Bronchial epithelial cell (primary cell): Measurements from ENCODE around the gene PRSS23. TPM values are rescaled to one million over a fixed set of nuclear protein-coding genes. Genes with fewer than 3 reads are reported as not detected.
"Not testable (repeated sequence)": the region's sequence is repeated elsewhere in the genome, so short reads cannot be mapped to it uniquely, and the experiment has no call there.

Experiments used
- DNase-seq: peaks from one replicate; pipeline ENCODE4 v3.0.0-alpha.2; 2010; ENCODE audit warnings: low read depth
- FAIRE-seq: peaks from 2 replicates; lab custom pipeline; 2011; peaks lifted over from hg19 to GRCh38; lab: Jason Lieb, UNC
- H3K27me3 ChIP-seq: 2 replicates; pipeline ENCODE4 v1.5.1; 2011; ENCODE audit warnings: low read length; ENCODE audit not compliant: control insufficient read depth, insufficient read depth
- H3K36me3 ChIP-seq: 2 replicates; pipeline ENCODE4 v1.5.1; 2011; ENCODE audit warnings: low read length; ENCODE audit not compliant: control insufficient read depth, insufficient read depth
- H3K4me3 ChIP-seq: 2 replicates; pipeline ENCODE4 v1.5.1; 2011; ENCODE audit warnings: mild to moderate bottlenecking, low read depth, low read length, control low read depth
- total RNA-seq: library from RNA; depleted of rRNA; stranded (reverse); fragments of >200 nt; gene quantifications from 2 replicates; pipeline ENCODE4 v1.2.1, GENCODE V29; 2014
- TF ChIP-seq, protein P1 (sequence below): IDR thresholded peaks from 2 replicates; pipeline ENCODE4 v1.5.1; 2011; ENCODE audit warnings: mild to moderate bottlenecking, moderate library complexity, low read length, control low read depth, inconsistent platforms; ENCODE audit not compliant: insufficient read depth, severe bottlenecking

The PRSS23 gene
- total RNA-seq, 1 donor from 2014 or later = 75.0 TPM

DNA sequence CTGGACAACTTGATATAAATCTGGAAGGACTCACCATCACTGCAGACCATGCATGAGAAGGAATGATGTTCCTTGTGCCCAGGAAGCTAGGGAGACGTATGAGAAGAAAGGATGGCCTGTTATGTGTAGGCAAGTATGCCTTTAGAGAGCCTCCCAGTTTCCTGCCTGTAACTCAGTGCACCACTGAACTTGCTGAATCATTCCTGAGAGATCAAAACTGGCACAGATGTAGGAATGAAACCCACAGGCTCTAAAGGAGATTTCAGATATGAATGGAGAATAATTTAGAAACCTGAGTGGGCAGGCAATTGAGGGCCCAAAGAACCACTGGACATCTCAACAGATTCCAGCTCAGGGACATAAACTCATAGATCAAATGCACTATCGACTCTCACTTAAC lies 38.4 kb upstream of the PRSS23 start:
- no peak overlapping the region for H3K4me3 ChIP-seq
- no peaks in the 10 kb centered on the region for H3K36me3 ChIP-seq
- H3K27me3 ChIP-seq = no peaks in the 10 kb centered on the region
- DNase-seq (peak; percentile 29), FAIRE-seq (no peak)
- TF ChIP-seq, protein P1, sequence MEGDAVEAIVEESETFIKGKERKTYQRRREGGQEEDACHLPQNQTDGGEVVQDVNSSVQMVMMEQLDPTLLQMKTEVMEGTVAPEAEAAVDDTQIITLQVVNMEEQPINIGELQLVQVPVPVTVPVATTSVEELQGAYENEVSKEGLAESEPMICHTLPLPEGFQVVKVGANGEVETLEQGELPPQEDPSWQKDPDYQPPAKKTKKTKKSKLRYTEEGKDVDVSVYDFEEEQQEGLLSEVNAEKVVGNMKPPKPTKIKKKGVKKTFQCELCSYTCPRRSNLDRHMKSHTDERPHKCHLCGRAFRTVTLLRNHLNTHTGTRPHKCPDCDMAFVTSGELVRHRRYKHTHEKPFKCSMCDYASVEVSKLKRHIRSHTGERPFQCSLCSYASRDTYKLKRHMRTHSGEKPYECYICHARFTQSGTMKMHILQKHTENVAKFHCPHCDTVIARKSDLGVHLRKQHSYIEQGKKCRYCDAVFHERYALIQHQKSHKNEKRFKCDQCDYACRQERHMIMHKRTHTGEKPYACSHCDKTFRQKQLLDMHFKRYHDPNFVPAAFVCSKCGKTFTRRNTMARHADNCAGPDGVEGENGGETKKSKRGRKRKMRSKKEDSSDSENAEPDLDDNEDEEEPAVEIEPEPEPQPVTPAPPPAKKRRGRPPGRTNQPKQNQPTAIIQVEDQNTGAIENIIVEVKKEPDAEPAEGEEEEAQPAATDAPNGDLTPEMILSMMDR = no peak

DNA sequence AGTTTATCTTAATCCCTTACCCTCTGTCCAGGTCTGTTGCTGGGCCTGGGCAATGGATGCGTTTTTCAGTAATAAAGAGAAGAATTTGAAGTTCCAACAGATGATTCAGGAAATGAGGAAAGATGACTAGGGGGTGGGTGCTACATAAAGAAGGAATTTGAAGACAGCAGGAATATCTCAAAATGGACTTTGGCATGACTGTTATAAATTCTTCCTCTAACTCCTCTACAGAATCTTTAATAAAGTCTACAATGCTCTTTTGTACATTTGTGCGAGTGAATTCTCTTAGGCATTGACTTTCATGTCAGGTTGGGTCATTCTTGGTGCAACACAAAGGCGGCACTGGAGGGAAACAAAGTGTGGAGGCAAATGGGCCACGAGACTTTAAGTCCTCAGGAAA lies 35.1 kb upstream of the PRSS23 start:
- Histone ChIP-seq H3K4me3 (no peak overlapping the region), H3K36me3 (no peaks in the 10 kb centered on the region), H3K27me3 (no peaks in the 10 kb centered on the region)
- FAIRE-seq (no peak), DNase-seq (no peak)
- TF ChIP-seq, protein P1 = no peak

DNA sequence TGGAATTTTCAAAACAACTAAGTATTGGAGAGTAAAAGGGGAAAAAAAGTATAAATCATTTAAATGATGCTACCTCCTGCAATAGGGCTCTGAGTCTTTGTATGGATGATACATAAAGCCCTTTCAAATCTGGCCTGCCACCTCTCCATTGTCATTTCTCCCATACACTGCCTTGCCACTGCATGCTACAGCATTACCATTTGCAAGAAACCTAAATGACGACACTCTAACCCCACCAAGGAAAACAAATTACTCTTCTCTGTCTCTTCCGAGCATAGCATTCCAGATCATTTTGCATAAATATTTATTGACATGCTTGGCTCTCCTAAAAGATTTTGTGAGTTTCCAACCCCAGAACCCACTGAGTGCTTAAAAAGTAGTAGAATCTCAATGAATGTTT lies 34.5 kb upstream of the PRSS23 start:
- DNase-seq (no peak), FAIRE-seq (no peak)
- H3K36me3 ChIP-seq = no peaks in the 10 kb centered on the region

DNA sequence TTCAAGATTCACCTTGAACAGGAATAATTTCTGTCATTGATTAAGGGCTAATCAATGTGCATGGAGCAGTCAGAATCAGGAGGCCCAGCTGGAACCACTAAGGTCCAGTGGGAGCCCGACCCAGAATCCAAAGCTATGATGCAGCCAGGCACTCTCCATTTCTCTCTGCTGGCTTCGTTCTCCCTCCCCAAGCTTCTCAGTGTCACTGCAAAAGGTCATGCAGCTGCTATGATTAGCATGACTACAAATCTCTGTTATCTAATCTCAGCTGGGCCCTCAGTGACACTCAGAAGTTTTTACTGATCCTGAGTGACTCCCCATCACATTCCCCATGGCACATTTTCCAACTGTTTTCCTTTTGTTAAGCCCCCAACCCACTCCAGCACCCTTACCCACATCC lies 31.1 kb upstream of the PRSS23 start:
- no peak overlapping the region for H3K4me3 ChIP-seq
- H3K36me3 ChIP-seq = no peaks in the 10 kb centered on the region
- TF ChIP-seq, protein P1 = no peak
- no peaks in the 10 kb centered on the region for H3K27me3 ChIP-seq
- no peak for DNase-seq
- no peak for FAIRE-seq

More for the DNA sequence above, 34.5 kb upstream of the PRSS23 start:
- Histone ChIP-seq H3K4me3 (no peak overlapping the region), H3K27me3 (no peaks in the 10 kb centered on the region)
- TF ChIP-seq, protein P1 = no peak

DNA sequence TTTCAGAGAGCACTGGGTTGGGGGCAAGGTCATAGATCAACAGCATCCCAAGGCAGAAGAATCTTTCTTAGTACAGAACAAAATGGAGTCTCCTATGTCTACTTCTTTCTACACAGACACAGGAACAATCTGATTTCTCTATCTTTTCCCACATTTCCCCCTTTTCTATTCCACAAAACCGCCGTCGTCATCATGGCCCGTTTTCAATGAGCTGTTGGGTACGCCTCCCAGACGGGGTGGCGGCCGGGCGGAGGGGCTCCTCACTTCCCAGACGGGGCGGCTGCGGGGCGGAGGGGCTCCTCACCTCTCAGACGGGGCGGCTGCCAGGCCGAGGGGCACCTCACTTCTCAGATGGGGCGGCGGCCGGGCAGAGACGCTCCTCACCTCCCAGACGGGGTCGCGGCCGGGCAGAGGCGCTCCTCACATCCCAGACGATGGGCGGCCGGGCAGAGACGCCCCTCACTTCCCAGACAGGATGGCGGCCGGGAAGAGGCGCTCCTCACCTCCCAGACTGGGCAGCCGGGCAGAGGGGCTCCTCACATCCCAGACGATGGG lies 29.8 kb upstream of the PRSS23 start:
- H3K4me3 ChIP-seq, H3K36me3 ChIP-seq, FAIRE-seq, H3K27me3 ChIP-seq, DNase-seq: not testable (repeated sequence)

DNA sequence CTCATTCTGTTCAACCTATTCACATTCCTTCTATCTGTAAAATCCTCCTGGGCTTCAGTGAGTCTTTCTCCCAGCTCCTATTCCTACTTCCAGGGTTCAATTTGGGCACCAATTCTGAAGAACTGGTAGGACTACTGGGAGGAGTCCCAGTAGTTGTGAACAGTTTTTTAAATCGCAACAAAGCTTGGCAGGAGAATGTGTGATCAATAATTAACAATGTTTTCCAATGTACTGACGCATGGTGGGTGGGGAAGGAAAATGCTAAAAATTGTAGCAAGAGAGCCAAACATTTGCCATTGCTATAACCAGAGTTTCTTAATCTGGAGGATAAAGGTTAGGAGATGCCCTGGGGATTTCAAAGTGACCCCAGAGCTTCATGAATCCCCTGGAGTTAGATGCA lies 27.3 kb upstream of the PRSS23 start:
- no peak for DNase-seq
- H3K36me3 ChIP-seq = no peaks in the 10 kb centered on the region
- FAIRE-seq = no peak
- TF ChIP-seq, protein P1 = no peak
- H3K4me3 ChIP-seq = no peak overlapping the region
- H3K27me3 ChIP-seq = no peaks in the 10 kb centered on the region
